C4-2B (cell line): ENCODE results near the gene P2RY2.

Source experiments
- ZFX ChIP-seq: fragments of 450-650 bp; IDR thresholded peaks from 2 replicates; pipeline ENCODE4 v1.6.1; 2017
- TF ChIP-seq, protein P1 (sequence below): fragments of 450-650 bp; conservative IDR thresholded peaks from 2 replicates; pipeline ENCODE4 v1.5.1; 2017; ENCODE audit warnings: mild to moderate bottlenecking

- TF ChIP-seq, protein P1, sequence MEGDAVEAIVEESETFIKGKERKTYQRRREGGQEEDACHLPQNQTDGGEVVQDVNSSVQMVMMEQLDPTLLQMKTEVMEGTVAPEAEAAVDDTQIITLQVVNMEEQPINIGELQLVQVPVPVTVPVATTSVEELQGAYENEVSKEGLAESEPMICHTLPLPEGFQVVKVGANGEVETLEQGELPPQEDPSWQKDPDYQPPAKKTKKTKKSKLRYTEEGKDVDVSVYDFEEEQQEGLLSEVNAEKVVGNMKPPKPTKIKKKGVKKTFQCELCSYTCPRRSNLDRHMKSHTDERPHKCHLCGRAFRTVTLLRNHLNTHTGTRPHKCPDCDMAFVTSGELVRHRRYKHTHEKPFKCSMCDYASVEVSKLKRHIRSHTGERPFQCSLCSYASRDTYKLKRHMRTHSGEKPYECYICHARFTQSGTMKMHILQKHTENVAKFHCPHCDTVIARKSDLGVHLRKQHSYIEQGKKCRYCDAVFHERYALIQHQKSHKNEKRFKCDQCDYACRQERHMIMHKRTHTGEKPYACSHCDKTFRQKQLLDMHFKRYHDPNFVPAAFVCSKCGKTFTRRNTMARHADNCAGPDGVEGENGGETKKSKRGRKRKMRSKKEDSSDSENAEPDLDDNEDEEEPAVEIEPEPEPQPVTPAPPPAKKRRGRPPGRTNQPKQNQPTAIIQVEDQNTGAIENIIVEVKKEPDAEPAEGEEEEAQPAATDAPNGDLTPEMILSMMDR: peak; percentile 83
- no peak for TF ChIP-seq ZFX
Observed at GRCh38 chr11:73177778-73178539, 40.1 kb upstream of the P2RY2 start.
